PC-9 (cell line): ENCODE results near the gene MTA3.

Experiments used
- EZH2 ChIP-seq: fragments of 200-600 bp; sonication (generic); IDR thresholded peaks from 2 replicates; pipeline ENCODE4 v1.8.0; 2017; ENCODE audit warnings: antibody characterized with exemption, low read depth
- TF ChIP-seq, protein P1 (sequence below): fragments of 200-600 bp; sonication (generic); conservative IDR thresholded peaks from 2 replicates; pipeline ENCODE4 v1.6.1; 2017; ENCODE audit warnings: mixed run types, antibody characterized with exemption, mild to moderate bottlenecking, moderate library complexity

DNA sequence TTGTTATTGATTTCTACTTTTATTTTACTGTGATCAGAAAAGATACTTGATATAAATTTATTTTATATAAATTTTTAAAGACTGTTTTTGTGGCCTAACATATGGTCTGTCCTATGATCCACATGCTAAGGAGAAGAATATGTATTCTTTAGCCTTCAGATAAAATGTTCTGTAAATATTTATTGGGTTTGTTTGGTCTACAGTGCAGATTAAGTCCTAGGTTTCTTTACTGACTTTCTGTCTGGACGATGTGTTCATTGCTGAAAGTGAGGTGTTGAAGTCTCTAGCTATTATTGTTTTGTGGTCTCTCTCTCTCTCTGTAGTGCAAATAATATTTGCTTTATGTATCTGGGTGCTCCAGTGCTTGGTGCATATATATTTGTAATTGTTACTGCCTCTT, 165.4 kb downstream of the MTA3 start:
- TF ChIP-seq, protein P1, sequence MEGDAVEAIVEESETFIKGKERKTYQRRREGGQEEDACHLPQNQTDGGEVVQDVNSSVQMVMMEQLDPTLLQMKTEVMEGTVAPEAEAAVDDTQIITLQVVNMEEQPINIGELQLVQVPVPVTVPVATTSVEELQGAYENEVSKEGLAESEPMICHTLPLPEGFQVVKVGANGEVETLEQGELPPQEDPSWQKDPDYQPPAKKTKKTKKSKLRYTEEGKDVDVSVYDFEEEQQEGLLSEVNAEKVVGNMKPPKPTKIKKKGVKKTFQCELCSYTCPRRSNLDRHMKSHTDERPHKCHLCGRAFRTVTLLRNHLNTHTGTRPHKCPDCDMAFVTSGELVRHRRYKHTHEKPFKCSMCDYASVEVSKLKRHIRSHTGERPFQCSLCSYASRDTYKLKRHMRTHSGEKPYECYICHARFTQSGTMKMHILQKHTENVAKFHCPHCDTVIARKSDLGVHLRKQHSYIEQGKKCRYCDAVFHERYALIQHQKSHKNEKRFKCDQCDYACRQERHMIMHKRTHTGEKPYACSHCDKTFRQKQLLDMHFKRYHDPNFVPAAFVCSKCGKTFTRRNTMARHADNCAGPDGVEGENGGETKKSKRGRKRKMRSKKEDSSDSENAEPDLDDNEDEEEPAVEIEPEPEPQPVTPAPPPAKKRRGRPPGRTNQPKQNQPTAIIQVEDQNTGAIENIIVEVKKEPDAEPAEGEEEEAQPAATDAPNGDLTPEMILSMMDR: no peak
- TF ChIP-seq EZH2: no peak
